GM10266 (cell line): ENCODE data around the gene PDE6A.

ENCODE experiments used
- DNase-seq: peaks from one replicate; pipeline ENCODE4 v3.0.0; 2012; ENCODE audit errors: extremely low spot score
- TF ChIP-seq, protein P1 (sequence below): IDR thresholded peaks from 2 replicates; pipeline ENCODE4 v1.5.1; 2012; ENCODE audit warnings: mild to moderate bottlenecking, low read depth; ENCODE audit not compliant: control insufficient read depth, insufficient read depth; ENCODE audit errors: missing control alignments

PDE6A gene

DNA sequence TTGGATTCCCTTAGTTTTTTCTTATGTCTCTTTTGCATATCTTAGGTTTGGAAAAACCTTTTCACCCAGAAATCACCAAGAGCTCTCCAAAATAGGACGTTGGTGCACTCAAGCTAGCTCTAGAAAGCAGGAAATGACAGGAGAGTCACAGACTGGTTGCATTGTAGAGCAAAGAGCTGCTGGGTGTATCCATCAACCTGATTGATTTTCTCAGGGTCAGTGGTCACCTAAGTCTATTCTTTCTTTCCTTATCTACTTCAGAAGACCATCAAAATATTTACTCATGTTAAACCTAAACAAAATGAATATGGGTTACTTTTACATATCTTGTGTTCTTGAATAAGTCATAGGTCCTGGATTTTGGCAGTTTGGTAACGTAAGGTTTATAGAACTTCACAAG, 30.8 kb upstream of the PDE6A start:
- no peak for DNase-seq
- TF ChIP-seq, protein P1, sequence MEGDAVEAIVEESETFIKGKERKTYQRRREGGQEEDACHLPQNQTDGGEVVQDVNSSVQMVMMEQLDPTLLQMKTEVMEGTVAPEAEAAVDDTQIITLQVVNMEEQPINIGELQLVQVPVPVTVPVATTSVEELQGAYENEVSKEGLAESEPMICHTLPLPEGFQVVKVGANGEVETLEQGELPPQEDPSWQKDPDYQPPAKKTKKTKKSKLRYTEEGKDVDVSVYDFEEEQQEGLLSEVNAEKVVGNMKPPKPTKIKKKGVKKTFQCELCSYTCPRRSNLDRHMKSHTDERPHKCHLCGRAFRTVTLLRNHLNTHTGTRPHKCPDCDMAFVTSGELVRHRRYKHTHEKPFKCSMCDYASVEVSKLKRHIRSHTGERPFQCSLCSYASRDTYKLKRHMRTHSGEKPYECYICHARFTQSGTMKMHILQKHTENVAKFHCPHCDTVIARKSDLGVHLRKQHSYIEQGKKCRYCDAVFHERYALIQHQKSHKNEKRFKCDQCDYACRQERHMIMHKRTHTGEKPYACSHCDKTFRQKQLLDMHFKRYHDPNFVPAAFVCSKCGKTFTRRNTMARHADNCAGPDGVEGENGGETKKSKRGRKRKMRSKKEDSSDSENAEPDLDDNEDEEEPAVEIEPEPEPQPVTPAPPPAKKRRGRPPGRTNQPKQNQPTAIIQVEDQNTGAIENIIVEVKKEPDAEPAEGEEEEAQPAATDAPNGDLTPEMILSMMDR = no peak

DNA sequence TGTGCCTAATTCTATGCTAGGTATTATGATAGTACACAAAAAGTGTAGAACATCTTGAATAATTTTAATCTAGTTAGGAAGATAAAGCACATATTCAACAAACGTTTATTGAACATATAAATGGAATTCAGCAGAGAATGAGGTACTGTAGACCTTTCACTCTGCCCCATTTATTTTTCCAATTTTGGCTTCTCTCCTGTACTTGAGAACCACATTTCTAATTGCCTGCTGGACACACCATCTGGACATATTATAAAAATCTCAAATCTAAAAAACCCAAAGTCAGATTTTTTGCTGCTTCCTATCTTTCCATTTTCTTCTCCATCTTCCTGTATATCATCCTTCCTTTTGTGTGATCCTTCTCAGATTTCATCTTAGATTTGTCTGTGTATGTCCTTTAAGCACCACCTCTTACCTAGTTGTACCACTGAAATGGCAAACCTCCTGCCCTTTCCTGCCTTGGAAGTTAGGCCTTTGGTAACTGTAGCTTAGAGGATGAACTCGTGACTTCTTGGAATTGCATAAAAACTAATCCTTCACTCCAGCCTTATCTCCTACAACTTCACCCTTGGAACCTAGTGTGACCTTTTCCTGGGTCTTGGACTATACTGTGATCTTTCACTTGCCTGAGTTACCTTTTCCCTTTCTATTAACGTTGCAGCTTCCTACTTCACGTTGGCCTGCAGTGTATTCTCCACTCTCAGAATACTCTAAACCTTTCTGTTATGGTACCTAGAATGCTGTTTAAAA, 24.8 kb upstream of the PDE6A start:
- TF ChIP-seq, protein P1 = no peak
- DNase-seq = no peak

DNA sequence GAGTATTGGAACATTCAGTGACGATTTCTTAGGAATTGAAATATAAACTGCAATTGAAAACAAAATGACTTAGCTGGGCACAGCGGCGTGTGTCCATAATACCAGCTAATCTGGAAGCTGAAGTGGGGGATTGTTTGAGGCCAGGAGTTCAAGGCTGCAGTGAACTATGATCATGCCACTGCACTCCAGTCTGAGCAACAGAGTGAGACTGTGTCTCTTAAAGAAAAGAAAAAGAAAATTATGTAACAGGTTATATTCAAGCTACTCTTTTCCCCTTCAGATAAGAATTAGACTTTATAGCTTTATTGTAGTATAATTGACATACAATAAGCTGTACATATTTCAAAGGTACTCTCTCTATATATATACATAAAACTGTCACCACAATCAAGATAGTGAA, 22.4 kb upstream of the PDE6A start:
- TF ChIP-seq, protein P1 = no peak
- no peak for DNase-seq

DNA sequence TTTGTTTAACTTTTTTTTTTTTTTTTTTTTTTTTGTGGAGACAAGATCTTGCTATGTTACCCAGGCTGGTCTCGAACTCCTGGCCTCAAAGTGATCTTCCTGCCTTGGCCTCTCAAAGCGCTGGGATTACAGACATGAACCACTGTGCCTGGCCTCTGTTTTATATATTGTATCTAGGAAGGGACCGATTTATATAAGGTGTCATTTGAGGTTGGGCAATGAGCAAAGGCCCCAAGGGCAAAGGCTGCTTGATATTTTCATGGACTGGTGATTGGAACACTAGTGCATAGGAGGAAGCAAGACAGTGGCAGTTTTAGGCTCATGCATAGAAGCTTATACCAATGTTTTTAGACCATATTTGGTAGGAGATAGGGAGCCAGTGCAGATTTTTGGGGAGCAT, 19.1 kb upstream of the PDE6A start:
- no peak for DNase-seq
- TF ChIP-seq, protein P1 = no peak

DNA sequence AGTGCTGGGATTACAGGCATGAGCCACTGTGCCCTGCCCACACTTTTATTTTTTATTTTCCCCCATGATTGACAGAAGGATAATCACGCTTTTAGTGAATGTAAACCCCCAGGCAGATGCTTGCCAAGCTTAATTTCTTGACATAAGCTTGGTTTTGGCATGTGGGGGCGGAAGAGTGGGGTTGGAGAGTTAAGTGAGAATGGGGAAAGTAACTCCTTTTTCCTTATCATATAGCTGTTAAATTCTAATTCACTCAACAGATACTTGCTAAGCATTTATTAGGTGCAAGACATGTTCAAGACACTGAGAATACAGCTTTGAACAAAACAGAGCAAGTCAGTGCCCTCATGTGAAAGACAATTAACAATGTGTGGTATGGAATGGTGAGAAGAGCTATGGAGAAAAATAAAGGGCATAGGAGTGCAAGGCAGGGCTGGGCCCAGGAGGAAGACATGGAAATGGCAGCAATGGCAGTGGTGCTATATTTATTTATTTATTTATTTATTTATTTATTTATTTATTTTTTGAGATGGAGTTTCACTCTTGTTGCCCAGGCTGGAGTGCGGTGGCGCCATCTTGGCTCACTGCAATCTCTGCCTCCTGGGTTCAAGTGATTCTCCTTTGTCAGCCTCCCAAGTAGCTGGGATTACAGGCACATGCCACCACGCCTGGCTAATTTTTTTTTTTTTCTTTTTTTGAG, 18.2 kb upstream of the PDE6A start:
- no peak for DNase-seq
- TF ChIP-seq, protein P1 = no peak

DNA sequence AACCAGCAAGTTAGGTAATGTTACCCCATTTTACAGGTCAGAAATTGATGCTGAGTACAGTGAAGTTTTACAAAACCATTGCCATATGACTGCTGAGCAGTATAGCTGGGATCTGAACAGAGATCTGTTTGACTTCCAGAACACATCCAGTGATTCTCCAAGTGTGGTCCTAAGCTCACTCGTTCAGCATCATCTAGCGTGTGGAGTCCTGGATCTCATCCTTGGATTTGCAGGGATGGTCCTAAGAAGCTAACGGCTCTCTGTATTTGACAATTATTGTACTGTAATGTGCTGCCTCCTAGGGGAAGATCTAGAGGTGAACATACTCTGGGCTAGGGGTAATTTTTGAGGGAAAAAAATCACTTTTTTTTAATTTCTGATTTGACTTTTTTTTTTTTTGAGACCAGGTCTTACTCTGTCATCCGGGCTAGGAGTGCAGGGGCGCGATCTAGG, 17.4 kb upstream of the PDE6A start:
- TF ChIP-seq, protein P1 = peak; percentile 40
- DNase-seq = no peak

DNA sequence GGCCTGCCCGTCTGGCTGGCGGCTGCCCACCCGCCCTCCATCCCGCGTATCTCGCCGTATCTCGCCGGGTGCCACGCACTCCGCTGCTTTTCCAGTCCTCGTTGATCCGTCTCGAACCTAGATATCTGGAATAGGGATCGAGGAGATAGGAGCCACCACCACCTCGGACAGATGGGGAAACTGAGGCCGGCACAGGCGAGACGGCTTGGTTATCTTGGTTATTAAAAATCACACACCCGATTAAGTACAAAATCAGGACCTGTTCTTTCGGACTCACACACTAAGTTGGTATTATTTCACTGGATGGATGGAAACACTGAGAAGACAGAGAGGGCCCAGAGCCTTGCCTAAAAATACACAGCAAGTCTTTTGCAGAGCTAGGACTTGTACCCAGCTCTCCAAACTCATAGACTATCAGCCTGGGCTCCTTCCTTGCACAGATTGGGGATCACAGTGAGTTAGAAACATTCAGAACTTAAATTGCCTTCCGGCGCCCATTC, 16.6 kb upstream of the PDE6A start:
- DNase-seq = no peak
- TF ChIP-seq, protein P1 = no peak
